GM18868 (cell line): ENCODE measurements around the gene TNFRSF14.

ENCODE experiments used
- ATAC-seq: cut with Tn5 transposase; IDR thresholded peaks from one replicate; pipeline ENCODE4 v1.9.1; 2021; ENCODE audit warnings: mild to moderate bottlenecking, moderate library complexity; ENCODE audit not compliant: unreplicated experiment

TNFRSF14 gene

GRCh38 chr1:2523191-2523890, 32.8 kb upstream of the TNFRSF14 start:
- no peak for ATAC-seq

GRCh38 chr1:2523891-2524609, 32.1 kb upstream of the TNFRSF14 start:
- no peak for ATAC-seq

- ATAC-seq = no peak
Observed at GRCh38 chr1:2525572-2525919, 30.6 kb upstream of the TNFRSF14 start.

DNA sequence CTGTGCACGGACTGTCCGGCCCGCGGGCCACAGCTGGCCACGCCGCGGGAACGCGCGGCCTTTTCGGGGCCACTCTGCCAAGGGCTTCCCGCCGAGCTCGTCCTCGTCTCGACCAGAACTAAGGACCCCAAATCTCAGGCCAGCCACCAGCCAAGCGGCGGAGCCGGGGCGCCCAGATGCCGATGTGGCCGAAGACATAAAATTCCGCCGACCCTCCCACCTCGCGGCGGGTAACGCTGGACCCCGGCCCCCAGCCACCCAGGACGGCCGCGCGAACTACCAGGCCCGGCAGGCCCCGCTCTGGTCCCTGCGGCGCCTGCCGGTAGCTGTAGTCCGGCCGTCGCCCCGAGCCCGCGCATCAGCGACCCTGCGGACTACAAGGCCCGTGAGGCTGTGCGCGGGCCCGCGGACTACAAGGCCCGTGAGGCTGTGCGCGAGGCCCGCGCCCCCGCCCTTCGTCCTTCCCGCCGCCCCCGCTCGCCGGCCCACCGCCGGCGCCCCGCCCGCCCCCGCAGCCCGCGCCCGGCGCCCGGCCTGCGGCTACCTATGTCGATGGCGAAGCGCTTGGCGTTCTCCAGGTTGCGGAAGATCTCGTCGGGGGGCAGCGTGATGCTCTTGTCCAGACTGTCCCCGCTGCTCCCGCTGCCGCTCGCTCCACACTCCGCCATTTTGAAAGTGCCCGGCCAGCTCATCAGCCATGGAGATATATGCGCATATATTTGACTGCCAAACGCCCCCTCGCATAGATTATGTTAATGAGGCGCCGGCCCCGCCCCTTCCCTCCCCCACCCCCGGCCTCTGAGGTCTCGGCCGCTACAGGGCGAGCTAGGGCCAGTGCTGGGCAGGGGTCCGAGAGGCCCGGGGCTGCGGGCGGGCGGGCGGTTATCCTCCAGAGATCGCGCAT, 30.0 kb upstream of the TNFRSF14 start, which contains the start of gene PANK4:
Gene PANK4, minus strand, starts transcription at position 677 of the 904 bp plus-strand sequence. Its CDS starts 9 bp downstream, at position 668.
- peak; percentile 83 for ATAC-seq

DNA sequence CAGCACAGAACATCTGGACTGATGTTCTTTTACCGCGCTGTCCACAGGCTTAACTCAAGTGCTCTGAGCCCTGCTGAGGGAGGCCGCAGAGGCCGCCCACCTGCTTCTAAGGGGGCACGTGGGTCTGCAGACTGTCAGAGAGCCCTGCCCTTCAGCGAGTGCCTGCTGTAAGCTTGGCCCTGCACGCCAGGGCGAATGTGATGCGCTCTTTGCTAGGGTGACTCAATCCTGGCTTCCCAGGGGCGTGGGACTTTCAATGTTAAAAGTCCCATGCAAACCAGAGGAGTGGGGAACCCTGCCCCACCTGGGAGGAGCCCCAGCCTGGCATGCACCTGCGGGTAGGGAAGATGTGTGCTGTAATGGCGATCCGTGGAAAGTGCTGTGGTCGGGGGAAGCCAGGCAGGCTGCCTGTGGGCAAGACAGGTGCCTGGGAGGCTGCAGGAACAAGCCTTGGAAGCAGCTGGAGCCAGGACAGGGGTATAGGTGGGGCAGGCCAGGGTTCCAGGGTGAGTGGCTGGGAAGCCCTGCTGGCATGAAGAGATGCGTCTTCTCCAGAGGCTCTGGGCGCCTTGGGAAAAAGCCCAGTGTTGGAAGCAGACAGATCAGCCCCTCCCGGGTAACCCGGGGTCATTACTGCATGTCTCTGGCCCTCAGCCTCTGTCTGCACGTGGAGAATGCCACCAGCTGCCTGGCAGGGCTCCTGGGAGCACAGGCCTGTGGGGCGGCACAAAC, 29.2 kb upstream of the TNFRSF14 start:
- ATAC-seq = peak; percentile 39

DNA sequence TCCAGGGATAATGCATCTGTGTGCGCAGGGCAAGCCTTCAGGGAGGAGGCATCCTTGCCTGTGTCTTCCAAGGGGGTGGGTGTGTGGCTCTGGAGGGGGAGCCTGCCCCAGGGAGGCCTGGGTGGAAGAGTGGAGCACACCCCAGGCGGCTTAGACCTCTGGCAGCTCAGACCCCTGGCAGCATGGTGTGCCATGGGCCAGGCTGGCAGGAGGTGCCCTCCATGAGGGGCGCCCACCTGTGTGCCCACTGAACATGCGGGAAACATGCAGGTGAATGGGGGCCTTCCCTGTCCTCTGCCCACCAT, 28.7 kb upstream of the TNFRSF14 start:
- ATAC-seq = no peak

- no peak for ATAC-seq
Observed at GRCh38 chr1:2528016-2528415, 28.2 kb upstream of the TNFRSF14 start.

DNA sequence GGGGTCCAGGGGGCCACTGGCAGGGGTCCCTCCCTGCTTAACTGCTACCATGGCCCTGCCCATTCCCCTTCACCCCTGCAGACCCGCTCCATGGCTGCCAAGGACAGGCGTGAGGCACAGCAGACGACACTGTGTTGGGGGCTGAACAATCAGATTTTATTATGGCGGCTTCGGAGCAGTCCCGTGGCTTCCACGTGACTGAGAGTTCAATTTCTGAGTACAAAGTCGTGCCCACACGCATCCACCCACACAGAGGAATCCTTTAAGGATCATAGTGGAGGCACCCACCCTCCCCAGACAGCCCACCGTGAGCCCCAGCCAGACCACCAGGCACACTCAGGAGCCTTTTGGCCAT, 27.6 kb upstream of the TNFRSF14 start:
- ATAC-seq = no peak

GRCh38 chr1:2528966-2529783, 27.0 kb upstream of the TNFRSF14 start:
- ATAC-seq = no peak

- ATAC-seq = no peak
Observed at GRCh38 chr1:2529784-2530512, 26.2 kb upstream of the TNFRSF14 start, which contains the start of gene HES5. Gene HES5 (minus strand): TSS chr1:2530263. CDS start chr1:2530164, 99 bp downstream.

- no peak for ATAC-seq
Observed at GRCh38 chr1:2530513-2531361, 25.4 kb upstream of the TNFRSF14 start.

DNA sequence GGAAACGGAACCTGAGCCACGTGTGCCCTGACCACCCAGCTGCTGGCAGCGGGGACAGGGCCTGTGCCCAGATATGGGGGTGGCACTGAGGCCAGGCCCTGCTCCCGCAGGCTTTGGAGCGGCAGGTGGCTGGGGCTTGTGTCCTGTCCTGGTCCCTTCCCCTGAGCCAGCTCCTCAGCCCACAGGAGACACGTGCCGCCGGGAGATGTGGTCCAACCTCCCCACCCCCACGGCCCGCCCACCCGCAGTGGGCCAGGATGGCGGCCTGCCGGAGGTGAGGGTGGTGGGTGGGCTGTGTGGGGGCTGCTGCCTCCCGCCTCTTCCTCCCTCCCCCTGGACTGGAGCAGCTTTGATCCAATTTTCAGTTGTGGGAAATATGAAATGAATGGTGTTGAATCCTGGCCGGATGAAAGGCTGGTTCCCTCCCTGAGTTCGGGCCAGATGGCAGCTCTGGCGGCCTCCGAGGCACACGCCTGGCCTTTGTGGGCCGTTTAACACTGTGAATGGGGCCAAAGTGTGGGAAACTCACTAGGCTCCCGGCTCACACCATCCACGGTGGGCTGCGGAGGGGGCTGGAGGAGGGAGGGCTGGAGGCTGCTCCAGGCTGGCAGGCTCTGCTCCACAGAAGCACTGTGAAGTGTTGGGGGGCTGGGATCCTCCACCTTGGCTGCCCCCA, 23.5 kb upstream of the TNFRSF14 start:
- ATAC-seq = no peak

GRCh38 chr1:2533365-2533764, 22.8 kb upstream of the TNFRSF14 start:
- ATAC-seq = no peak

- no peak for ATAC-seq
Observed at GRCh38 chr1:2534315-2534686, 21.9 kb upstream of the TNFRSF14 start.

DNA sequence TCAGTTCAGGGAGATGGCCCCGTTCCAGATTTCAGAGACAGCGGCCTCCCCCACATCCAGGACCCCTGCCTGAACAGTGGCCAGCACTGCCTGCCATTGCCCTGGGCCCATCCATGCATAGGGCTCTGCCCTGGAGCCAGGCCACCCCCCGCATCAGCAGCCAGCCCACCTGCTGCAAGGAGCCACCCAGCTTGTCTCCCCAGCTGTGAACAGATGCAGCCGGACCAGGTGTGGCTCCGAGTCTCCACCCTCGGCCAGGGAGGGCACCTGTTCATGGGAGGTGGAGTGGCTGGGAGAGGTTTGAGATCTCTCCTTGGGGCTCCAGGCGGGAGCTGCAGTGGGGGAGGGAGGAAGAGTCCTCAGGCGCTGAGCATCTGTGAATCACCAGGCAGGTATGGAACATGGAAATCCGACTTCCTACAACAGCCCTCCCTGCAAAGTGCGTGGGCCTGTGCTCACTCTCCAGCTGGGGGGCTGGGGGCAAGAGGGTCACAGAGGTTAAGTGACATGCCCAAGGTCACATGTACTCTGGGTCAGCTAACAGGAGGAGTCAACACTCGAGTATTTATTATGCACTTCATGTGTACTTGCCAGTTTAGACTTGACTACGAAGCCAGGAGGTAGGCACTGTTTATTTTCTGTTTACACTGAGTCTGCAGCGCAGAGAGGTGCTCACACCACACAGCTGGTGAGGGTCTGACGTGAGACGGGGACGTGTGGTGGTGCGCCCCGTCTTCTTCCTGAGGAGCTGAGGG, 21.3 kb upstream of the TNFRSF14 start:
- ATAC-seq = no peak

DNA sequence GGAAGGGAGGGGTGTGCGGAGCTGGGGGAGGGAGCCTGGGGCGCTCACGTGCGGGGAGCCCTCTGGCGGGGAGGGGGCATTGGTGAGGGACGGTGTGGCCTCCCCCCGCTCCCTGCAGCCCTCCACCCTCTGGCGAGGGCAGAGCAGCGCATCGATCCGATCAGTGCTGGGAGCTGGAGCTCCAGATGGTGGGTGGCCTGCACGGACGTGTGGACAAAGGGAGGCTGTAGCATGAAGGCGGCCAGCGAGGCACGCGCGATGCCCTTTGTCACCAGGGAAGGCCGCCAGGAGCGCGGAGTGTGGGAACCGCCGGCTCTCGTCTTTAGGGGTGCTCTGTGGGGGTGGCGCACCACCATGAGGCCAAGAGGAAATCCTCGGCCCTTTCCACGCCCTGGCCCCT, 20.7 kb upstream of the TNFRSF14 start:
- ATAC-seq = no peak

DNA sequence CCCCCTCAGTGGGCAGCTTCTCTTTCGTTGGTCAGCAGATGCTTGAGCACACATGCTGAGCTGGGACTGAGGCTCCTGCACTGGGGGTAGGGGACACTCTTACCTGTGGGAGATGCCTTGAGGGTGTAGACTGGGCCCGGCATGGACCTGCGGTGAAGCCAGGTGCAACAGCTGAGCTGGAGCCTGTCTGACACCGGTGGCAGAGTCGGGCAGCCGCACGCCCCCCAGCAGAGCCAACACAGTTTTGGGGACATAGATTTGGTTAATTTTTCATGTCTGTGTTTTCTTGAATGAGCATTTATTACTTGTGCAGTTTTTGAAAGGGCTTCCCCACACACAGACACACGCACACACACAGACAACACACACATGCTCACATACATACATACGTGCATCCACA, 20.2 kb upstream of the TNFRSF14 start:
- ATAC-seq = no peak

- ATAC-seq = no peak
Observed at GRCh38 chr1:2537784-2538115, 18.4 kb upstream of the TNFRSF14 start.
